Activated T-helper 1 cell treated with Interleukin-2 at 50 U/mL for 16 hours (primary cell): Measurements from ENCODE around the gene OSR1.
"Not testable (repeated sequence)": the region's sequence is repeated elsewhere in the genome, so short reads cannot be mapped to it uniquely, and the experiment has no call there.

ENCODE experiments used
- DNase-seq: peaks from one replicate; pipeline ENCODE4 v3.0.0-alpha.2; 2020; ENCODE audit warnings: low read depth

Gene OSR1

GRCh38 chr2:19358242-19359020 lies at the start of gene OSR1:
Gene OSR1, minus strand, starts transcription at chr2:19358623. Its CDS starts 4,818 bp downstream, at chr2:19353805.
- no peak for DNase-seq

- DNase-seq: no peak
Observed at GRCh38 chr2:19403785-19404184, 45.4 kb upstream of the OSR1 start.

GRCh38 chr2:19392191-19392590 lies 33.8 kb upstream of the OSR1 start:
- DNase-seq: no peak

- DNase-seq: not testable (repeated sequence)
Observed at GRCh38 chr2:19389469-19389868, 31.0 kb upstream of the OSR1 start.

GRCh38 chr2:19380532-19380931 lies 22.1 kb upstream of the OSR1 start:
- no peak for DNase-seq

GRCh38 chr2:19378939-19379338 lies 20.5 kb upstream of the OSR1 start:
- no peak for DNase-seq

- DNase-seq: no peak
Observed at GRCh38 chr2:19377717-19378116, 19.3 kb upstream of the OSR1 start.

- DNase-seq: no peak
Observed at GRCh38 chr2:19373352-19373751, 14.9 kb upstream of the OSR1 start.

GRCh38 chr2:19371996-19372582 lies 13.7 kb upstream of the OSR1 start:
- no peak for DNase-seq

- DNase-seq: no peak
Observed at GRCh38 chr2:19369341-19369955, 11.0 kb upstream of the OSR1 start.

- no peak for DNase-seq
Observed at GRCh38 chr2:19368760-19369159, 10.3 kb upstream of the OSR1 start.

GRCh38 chr2:19367326-19367725 lies 8.9 kb upstream of the OSR1 start:
- no peak for DNase-seq

- DNase-seq: no peak
Observed at GRCh38 chr2:19365126-19365525, 6.7 kb upstream of the OSR1 start.

GRCh38 chr2:19364014-19364413 lies 5.6 kb upstream of the OSR1 start:
- no peak for DNase-seq

GRCh38 chr2:19363474-19363778 lies 5.0 kb upstream of the OSR1 start:
- no peak for DNase-seq

GRCh38 chr2:19362755-19363473 lies 4.5 kb upstream of the OSR1 start:
- no peak for DNase-seq

- no peak for DNase-seq
Observed at GRCh38 chr2:19362094-19362754, 3.8 kb upstream of the OSR1 start.

- DNase-seq: no peak
Observed at GRCh38 chr2:19361325-19361990, 3.0 kb upstream of the OSR1 start.

GRCh38 chr2:19360966-19361321 lies 2.5 kb upstream of the OSR1 start:
- no peak for DNase-seq

- DNase-seq: no peak
Observed at GRCh38 chr2:19360266-19360965, 2.0 kb upstream of the OSR1 start.

GRCh38 chr2:19359456-19359855 lies 1.0 kb upstream of the OSR1 start:
- no peak for DNase-seq
